Stimulated activated CD4-positive, alpha-beta T cell treated with anti-CD3 and anti-CD28 coated beads, Interleukin-1b, Interleukin-23, amount 100 ng/mL, for 4 hours (primary cell): ENCODE results near the gene CADM2.

ENCODE experiments used
- DNase-seq, 2 donors: peaks; one replicate each; pipeline ENCODE4 v3.0.0-alpha.2; 2020; ENCODE audit warnings: low read depth in 2 of 2

Gene CADM2

DNA sequence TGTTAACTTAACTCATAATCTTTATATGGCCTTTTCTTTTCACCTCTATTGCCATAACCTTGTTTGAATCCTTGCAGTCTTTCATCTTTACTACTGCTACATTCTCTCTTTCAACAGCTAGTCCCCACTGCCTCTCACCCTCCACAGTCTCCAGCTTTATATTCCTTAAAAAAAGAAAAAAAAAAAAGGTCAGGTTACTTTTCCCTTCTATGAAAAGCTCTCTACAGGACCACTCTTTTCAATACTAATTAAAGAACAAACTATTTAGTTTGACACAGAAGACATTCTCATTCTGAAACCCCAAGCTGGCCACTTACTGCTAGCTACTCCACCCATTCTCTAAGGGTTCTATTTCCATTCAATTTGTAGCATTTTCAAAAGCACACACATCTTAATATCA, 25.6 kb downstream of the CADM2 start:
- no peak for DNase-seq

GRCh38 chr3:84985795-84986194, 27.0 kb downstream of the CADM2 start:
- DNase-seq, result no peak

- no peak for DNase-seq
Observed at GRCh38 chr3:84987706-84988504, 29.1 kb downstream of the CADM2 start.

GRCh38 chr3:84989102-84989501, 30.3 kb downstream of the CADM2 start:
- no peak for DNase-seq

GRCh38 chr3:84991422-84991900, 32.7 kb downstream of the CADM2 start:
- DNase-seq, result no peak

- no peak for DNase-seq
Observed at GRCh38 chr3:84993956-84994355, 35.2 kb downstream of the CADM2 start.

GRCh38 chr3:84998545-84998944, 39.8 kb downstream of the CADM2 start:
- no peak for DNase-seq

- DNase-seq, result no peak
Observed at GRCh38 chr3:85003479-85003878, 44.7 kb downstream of the CADM2 start.

DNA sequence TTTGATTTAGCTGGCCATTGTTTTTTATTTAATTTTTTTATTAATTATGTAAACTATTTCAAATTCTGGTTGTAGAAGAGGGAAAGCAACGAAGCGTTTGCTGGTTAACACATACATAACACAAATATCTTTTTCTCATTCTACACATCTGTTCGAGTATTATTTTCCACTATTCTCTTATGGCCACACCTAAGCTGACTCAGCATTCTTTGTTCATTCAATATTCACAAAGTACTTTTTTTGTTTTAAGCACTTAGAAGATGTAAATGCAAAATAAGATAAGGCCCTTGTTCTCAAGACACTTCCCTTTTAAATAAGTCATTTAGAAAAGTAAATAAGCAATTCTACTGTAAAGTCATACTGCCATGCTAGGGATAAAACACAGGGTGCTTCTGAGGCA, 45.4 kb downstream of the CADM2 start:
- no peak for DNase-seq

DNA sequence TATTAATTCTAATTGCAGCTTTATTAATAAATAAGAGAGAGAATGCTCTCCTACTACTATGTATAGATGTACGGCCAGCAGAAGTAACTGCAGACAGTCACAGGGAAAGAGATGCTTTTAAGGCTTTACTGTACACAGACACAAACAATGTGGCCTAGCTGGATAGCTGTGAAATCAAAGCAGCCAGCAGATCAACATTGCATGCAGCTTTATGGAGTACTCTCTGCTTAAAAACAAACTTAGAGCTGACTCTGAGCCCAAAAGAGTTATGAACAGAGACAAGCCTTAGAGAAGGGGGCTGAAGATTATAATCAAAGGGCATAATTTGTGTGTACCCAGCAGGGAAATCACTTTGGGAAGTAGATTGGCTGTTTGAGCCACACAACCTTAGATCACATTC, 47.2 kb downstream of the CADM2 start:
- DNase-seq, result no peak

DNA sequence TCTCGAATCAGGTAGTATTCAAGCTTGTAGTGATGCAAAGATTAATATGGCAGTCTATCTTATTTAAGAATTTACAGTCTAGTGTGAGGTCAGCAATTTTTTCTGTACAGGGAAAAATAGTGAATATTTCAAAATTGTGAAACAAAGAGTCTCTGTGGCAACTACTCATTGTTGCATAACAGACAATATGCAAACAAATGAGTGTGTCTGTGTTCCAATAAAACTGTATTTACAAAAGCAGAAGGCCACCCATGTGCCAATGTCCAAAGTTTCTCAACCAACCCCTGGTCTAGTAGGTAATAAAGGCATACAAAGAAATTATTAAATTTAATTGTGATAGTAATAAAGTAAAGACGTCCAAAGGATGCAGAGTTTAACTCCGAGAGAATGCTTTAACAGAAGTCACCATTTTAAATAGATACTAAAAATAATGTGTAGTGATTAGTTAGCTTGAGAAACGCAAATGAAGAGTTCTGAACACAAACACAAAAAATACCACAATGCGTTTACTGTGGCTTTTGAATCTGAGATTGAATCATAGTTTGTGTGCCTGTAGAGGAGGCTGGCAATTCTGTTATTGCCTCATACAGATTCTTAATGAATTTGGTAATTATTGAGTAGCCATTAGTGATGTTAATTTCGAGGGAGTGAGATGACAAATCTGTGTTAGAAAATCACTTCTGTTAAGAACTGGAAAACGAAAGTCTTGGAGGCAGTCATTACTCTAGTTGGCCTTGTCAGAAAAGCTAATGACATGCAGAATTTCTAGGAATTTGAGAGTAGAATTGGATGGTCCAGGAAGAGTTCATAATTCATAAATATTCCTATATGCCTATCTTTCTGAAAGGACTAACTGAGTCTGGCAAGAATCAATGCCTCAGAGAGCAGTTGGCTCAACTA, 48.7 kb downstream of the CADM2 start:
- DNase-seq, result no peak

- no peak for DNase-seq
Observed at GRCh38 chr3:85020828-85021227, 62.0 kb downstream of the CADM2 start.

GRCh38 chr3:85030052-85030451, 71.3 kb downstream of the CADM2 start:
- DNase-seq, result no peak

DNA sequence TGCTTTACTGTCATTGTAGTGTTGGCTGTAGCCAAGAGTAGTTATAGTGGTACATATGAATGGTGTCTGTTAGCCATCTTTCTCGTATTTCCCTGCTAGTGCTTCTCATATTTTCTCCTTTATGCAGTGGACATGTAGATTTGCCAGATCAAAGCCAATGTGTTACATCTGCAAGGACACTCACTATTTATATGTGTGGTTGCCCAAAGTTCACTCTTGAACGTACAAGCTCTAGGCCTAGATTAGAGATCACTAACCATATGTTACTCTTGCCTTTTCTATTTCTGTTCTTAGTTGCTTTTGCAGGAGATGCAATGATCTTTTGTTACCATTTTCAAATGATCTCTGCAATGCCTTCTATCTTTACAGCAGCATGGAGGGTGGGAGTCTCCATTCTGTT, 78.4 kb downstream of the CADM2 start:
- DNase-seq, result no peak

GRCh38 chr3:85041001-85041400, 82.2 kb downstream of the CADM2 start:
- DNase-seq, result no peak

DNA sequence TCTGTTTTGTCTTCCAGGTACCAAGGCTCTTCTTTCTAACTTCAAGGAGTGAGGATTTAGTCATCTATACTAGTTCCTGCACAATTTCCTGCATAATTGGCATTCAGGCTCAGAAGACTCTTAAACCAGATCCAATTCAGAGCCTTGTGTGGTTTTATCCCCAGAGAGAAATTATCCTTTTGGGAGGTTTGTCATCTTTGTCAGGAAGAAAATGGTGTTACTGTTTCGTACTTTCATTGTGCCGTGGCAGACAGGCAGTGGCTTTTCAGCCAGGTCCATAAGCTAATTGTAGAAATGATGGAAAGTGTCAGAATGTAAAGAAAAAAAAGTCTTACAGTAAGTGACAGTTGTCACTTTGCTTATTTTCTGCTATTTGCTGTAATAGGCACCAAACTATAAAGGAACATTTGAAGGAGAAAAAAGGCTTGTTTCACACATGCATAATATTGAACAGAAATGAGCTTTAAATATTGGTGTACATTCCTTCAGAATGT, 82.8 kb downstream of the CADM2 start:
- no peak for DNase-seq

- DNase-seq, result no peak
Observed at GRCh38 chr3:85050821-85051220, 92.0 kb downstream of the CADM2 start.

DNA sequence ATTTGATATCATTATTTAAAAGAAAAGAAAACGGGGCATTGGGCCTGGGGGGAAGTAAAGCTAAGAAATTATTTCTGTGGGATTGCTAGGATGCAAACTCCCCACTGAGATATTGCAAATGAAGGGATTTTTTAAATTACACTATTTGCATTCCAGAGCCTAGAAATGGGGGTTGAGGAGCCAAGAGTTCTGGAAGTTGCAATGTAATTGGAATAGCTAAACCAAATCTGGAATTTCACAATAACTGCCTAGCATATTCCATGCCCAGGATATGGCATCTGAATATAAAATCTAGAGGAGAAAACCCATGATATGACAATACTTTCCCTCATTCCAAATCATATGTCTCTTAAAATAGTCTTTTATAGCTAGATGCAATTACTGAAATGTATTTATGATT, 93.0 kb downstream of the CADM2 start:
- DNase-seq, result no peak

DNA sequence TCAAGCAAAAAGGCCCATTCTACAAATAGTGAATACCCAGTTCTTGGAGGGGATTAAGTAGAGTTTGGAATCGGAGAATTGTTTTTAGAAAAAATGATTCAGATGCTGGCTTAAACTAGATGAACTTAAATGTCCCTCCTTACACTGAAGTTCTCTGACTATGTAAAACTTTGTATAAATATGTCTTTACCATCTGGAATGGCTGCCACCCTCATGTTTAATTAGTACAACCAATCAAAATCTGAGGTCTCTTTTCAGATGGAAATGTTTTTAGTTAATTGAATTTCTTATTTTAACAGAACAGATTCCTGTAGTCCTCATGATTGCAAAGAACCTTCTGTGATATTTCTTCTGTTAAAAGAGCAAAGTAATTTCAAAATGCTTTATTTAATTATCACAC, 94.8 kb downstream of the CADM2 start:
- DNase-seq, result no peak

GRCh38 chr3:85054579-85054978, 95.8 kb downstream of the CADM2 start:
- no peak for DNase-seq

DNA sequence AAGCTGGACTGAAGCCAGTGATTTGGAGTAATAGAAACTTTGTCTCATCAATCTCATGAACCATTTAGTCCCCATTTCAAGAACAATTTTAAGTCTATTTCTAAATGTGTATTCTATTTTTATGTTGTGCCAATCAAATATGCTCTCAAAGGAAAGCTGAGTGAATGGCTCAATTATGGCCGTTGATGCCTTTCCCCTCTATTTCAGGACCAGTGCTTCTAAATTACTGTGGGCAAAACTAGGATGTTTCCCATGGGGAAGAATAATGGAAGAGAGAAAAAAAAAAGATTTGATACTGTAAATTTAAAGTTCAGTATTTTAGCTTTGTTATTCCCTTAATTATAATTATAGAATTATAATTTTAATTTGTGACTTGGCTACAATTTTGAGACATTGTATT, 110.1 kb downstream of the CADM2 start:
- DNase-seq, result no peak

GRCh38 chr3:85074003-85074402, 115.2 kb downstream of the CADM2 start:
- DNase-seq, result no peak

DNA sequence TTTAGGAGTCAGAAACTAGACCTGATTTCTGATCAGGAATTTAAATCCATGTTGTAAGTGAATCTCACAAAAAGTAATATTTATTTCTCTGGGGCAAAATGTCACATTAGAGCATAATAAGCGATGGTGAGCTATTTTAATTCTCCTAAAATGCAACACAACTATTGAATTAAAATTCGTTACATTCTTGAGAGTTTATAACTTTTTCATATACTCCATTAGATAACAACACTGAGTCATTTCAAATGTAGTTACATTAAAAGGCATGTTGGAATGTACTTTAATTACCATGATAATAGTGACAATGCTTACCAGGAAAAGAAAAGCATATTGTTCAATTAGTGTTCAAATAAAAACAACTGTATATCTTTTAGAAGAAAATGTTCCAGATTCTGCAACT, 116.9 kb downstream of the CADM2 start:
- DNase-seq, result no peak
